ENCODE data around the gene FOXR2.

DNA sequence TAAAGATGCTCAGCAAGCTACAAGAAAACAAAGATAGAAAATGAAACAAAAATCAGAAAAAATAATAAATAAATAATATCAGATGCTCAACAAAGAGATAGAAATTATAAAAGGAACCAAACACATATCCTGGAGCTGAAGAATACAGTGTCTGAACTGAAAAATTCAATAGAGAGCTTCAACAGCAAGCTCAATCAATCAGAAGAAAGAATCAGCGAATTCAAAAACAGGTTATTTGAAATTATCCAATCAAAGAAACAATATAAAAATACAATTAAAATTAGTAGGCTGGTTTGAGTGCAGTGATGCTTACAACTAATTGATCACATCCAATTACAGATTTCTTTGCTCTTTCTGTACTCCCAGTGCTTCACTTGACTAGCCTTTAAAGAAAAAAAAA is 40.8 kb upstream of the FOXR2 start:
- TF ChIP-seq, protein P1, sequence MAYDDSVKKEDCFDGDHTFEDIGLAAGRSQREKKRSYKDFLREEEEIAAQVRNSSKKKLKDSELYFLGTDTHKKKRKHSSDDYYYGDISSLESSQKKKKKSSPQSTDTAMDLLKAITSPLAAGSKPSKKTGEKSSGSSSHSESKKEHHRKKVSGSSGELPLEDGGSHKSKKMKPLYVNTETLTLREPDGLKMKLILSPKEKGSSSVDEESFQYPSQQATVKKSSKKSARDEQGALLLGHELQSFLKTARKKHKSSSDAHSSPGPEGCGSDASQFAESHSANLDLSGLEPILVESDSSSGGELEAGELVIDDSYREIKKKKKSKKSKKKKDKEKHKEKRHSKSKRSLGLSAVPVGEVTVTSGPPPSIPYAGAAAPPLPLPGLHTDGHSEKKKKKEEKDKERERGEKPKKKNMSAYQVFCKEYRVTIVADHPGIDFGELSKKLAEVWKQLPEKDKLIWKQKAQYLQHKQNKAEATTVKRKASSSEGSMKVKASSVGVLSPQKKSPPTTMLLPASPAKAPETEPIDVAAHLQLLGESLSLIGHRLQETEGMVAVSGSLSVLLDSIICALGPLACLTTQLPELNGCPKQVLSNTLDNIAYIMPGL (CRISPR knock-in tag; IDR thresholded peaks at IDR 0.05) = no peak
- TF ChIP-seq NR1H2 (CRISPR knock-in tag; IDR thresholded peaks at IDR 0.05) (no peak), CTCF (IDR thresholded peaks at IDR 0.05) (no peak), TEAD4 (CRISPR knock-in tag; IDR thresholded peaks at IDR 0.05) (no peak), SP1 (CRISPR knock-in tag; conservative IDR thresholded peaks at IDR 0.05) (no peak), ELF4 (CRISPR knock-in tag; IDR thresholded peaks at IDR 0.05; ENCODE audit: low read depth) (no peak)
